GM15510 (cell line): Measurements from ENCODE around the gene PDE5A.

Experiments
- POLR2A ChIP-seq: IDR thresholded peaks from 3 replicates; pipeline ENCODE4 v1.6.1; 2011; ENCODE audit warnings: borderline replicate concordance; ENCODE audit not compliant: insufficient read length; ENCODE audit errors: extremely low read depth

Gene PDE5A

GRCh38 chr4:119628281-119629141 lies at the start of gene PDE5A:
PDE5A (minus strand) TSS chr4:119628804; CDS start chr4:119628671, 133 bp downstream.
- no peak for TF ChIP-seq POLR2A

GRCh38 chr4:119676101-119676500 lies 47.5 kb upstream of the PDE5A start:
- no peak for TF ChIP-seq POLR2A

GRCh38 chr4:119675391-119675790 lies 46.8 kb upstream of the PDE5A start:
- TF ChIP-seq POLR2A: no peak

GRCh38 chr4:119672938-119673337 lies 44.3 kb upstream of the PDE5A start:
- no peak for TF ChIP-seq POLR2A

- TF ChIP-seq POLR2A: no peak
These were observed 43.5 kb upstream of the PDE5A start for GRCh38 chr4:119672086-119672485.

- no peak for TF ChIP-seq POLR2A
These were observed 42.6 kb upstream of the PDE5A start for GRCh38 chr4:119671205-119671604.

DNA sequence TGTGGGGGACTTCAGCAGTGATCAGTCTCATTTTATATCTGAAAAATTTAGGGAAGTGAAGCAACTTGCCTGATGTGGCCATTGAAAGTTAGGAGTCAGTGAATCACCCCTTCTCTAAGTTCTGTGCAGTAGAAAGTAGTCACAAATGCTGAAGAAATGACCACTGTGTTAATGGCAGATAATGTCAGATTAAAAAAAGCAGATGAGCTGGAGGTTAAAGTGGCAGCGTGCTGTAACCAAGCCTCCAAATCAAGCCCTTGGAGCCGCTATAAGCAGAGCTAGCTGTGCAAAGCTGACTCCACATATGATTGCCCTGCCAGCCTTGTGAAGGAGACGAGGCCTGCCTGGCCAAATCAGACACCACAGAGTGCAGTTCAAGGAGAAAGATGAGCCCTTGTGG lies 39.2 kb upstream of the PDE5A start:
- no peak for TF ChIP-seq POLR2A

DNA sequence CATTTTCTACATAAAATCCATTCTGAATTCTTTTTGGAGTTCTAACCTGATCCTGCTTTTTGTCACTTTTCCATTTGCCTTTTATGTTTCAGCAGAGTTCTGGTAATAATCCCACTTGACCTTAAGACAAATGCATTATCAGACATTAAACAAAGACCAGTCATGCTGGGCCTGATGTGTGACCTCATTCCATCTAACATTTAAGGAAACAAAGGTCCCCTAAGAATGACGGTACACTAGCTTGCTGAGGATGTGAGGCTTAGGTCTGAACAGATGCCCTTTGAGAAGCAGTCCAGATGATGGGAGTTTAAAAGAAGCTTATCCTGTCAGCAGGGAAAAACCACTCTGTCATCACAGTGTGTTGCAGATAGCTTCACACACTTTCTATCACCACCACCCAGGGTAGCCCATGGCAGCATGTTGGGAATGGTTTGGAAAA lies 38.1 kb upstream of the PDE5A start:
- no peak for TF ChIP-seq POLR2A

DNA sequence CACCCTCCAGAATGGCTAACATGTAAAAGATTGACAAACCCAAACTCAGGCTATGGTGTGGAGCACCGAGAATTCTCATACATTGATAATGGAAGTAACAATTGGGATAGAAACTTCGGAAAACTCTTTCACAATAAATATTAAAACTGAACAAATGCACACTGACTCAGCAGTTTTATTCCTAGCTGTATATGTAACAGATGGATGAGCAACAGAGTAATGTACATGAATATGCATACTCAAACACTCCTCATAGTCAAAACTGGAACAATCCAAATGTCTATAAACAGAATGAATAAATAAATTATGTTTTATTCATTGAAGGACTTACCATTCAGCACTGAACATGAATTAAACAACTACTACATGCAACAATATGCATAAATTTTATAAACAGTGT lies 37.1 kb upstream of the PDE5A start:
- no peak for TF ChIP-seq POLR2A

GRCh38 chr4:119664168-119664907 lies 35.7 kb upstream of the PDE5A start:
- no peak for TF ChIP-seq POLR2A

- no peak for TF ChIP-seq POLR2A
These were observed 34.7 kb upstream of the PDE5A start for GRCh38 chr4:119663160-119663788.

DNA sequence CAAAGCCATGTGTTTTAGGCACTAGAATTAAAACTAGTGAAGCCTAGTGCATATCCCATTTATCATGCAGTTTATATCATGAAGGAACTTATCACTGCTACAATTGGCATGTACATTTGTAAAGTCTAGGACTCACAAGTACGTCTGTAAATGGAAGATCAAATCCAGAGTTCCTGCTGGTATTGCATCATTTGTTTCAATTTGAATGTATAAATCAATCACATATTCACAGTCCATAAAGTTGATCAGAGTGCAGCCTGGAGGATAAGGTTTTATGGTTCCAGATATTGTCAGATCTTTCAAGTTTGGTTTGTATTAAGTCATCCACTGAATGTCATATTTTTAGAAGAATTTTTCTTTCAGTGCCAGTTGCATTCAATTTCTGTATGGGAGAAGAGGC lies 32.6 kb upstream of the PDE5A start:
- TF ChIP-seq POLR2A: no peak

- no peak for TF ChIP-seq POLR2A
These were observed 31.0 kb upstream of the PDE5A start for GRCh38 chr4:119659576-119659975.

DNA sequence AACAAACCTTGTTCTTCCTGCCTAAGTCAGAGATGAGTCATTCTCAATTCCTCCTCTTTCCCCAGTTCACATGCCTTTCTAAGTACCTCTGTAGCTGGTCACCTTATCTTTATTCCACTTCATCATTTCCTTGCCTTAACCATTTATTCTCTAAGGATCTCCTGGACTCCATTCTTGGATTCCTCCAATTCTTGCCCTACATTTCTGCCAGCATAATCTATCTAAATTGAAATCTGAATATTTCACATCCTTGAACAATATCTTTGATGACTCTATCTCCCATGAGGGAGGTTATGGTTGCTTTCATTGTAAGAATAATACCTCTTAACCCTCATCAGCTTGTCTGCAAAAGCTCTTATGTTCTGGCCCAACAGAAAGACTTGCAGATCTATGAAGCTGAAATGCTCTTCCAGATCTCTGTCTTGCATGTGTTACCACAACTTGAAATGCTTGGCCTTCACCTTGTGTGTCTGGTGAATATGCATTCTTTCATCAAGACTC lies 28.6 kb upstream of the PDE5A start:
- TF ChIP-seq POLR2A: no peak

GRCh38 chr4:119656342-119656741 lies 27.7 kb upstream of the PDE5A start:
- TF ChIP-seq POLR2A: no peak
